GM12892 (cell line): ENCODE data around the gene RHPN2.

ENCODE experiments used
- POLR2A ChIP-seq: IDR thresholded peaks from 2 replicates; pipeline ENCODE4 v1.6.1; 2011; ENCODE audit warnings: low read depth, low read length, control low read depth
- POLR2AphosphoS5 ChIP-seq: IDR thresholded peaks from 2 replicates; pipeline ENCODE4 v1.6.1; 2011; ENCODE audit warnings: low read depth, low read length, control low read depth

DNA sequence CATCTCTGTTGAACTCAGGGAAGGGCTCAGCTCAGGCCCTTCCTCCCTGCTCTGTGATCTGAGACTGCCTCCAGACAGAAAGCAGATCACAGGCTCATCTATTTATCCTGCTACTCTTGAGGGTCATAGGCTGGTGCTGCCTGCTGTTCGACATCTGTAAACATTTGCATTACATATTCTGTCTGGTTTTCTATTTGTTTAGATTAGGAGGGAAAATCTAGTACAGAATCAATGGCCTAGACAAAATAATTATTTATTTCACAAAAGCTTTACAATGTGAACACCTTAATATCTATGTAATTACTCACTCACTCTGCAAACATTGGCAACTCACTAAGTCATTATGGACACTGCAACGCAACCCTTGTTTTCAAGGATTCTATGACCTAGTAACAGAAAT is 135.9 kb downstream of the RHPN2 start:
- TF ChIP-seq POLR2A = no peak
- TF ChIP-seq POLR2AphosphoS5 = no peak
